ENCODE data around the gene SURF4.
A peak's percentile ranks its signal among the peaks of the same experiment; 100 is the strongest.

SURF4 gene

DNA sequence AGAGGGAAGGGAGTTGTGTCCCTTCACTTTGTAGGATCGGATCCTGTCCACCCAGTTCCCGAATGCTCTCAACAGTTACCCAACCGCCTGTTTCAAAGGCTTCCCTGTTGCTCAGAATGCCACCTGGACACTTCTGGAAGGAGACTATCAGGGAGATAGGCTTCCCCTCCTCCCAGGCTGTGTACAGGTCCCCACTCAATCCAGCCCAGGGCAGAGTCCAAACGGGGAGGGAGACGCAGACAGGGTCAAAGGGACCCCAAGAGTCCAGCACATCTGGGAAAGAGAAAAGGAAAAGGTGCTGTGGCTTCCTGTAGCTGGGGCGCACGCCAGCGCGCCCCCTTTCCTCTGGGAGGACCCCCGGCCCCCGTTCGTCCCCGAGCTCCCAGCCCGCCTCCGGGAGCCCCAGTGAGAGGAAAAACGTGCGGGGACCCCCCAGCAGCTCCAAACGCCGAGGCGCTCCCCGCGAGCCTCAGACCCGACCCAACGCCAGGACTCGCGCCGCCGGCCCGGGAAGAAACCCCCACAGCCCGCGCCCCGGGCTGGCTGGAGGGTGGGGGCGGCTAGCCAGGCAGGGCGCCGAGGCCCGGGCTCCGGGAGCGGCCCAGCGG, 640 bp downstream of the SURF4 start:
- DNase-seq (ENCODE audit: low read depth in 2 of 2), result no peak

DNA sequence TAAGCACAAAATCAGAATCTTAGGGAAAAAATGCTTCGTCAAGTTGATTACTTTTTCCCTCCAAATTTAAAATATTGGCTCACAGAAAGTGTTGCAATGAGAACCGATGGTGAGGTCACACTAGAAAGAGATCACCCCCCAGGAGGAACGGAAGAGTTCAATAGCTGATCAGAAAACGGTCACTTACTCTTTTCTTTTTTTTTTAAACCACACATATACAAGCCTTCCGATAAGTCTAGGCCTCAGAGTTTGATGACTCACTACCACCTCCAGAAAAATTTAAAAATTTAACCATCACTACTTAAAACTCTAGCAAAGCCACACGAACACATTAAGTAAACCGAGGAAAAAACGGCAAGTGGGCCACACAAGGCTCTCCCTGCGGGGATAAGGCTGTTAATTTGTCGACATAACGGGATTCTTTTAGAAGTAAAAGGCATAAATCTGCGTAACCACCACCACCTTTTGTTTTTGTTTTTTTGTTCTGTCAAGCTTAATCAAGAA, 1.2 kb downstream of the SURF4 start:
- DNase-seq (ENCODE audit: low read depth in 2 of 2), result no peak

DNA sequence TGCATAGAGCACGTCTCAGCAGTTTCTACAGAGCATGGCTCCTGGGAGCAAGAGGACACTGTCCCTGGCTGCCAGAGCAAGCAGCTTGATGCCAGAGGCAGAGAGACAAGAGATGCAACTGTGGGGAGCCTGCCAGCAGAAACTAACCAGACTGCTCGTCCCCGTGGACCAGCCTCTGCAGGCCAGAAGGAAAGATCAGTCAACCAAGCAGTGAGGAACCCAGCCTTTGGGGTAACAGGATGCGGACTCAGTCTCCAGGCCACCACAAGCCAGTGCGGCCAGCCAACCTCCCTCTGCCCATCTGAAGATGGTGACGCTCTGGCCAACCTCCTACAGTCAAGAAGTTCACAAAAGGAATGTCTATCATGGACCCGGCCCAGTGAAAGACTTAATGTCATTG, 3.7 kb downstream of the SURF4 start:
- DNase-seq (ENCODE audit: low read depth in 2 of 2), result no peak

DNA sequence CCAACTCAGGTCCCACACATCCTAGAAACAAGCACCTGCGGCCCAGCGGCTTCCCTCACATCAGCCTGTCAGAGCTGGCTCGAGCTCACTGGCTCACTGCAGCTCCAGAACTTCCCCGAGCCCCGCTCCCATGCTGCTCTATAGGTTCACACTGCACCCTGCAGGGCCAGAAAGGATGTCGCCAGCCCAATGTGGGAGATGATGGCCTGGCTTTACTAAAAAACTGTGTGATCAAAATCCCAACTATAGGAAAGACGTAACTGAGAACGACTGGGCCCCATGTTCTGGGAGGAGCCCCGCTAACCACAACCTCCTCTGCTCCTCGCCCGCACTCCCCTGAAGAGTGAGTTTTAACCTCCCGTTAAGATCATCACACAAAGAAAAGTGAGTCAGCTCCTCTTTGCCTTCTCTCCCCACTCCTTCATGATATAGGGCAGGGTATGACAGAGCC, 4.6 kb downstream of the SURF4 start:
- peak; percentile 69 to 76 for DNase-seq (ENCODE audit: low read depth in 2 of 2)

DNA sequence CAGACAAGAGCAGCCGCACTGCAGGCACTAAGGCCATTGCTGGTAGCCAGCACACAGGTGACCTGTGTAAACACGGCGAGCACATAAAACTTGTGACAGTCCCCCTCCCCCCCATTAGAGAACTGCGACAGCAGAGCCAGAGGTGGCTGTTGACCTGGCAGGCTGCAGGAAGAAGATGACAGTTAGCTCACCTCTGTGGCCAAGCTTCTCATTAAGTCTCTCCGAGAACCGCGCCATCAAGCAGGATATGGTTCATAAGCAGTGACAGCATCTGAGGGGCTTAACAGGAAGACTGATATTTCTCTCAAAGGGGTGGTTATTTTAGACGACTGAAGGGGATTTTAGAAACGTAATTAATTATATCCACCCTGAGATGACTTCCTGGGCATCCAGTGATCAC, 5.2 kb downstream of the SURF4 start:
- DNase-seq (ENCODE audit: low read depth in 2 of 2), result no peak

DNA sequence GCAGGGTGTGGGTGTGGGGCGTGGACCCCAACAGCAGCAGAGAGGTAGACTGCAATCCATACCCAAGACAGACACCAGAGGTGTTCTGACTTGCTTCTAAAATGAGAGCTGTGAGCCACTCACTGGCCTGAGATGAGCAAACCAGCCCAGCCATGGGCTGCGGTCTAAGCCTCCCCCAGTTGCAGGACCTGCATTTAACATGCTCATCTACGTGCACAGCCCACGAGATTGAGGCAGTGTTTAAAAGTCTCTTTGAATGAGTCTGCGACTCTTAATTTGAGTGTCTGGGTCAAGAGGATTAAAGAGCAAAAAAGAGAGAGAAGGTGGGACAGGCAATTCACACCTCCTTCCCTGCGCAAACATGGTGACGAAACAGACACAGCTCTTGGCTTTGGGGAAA, 5.9 kb downstream of the SURF4 start:
- no peak for DNase-seq (ENCODE audit: low read depth in 2 of 2)

DNA sequence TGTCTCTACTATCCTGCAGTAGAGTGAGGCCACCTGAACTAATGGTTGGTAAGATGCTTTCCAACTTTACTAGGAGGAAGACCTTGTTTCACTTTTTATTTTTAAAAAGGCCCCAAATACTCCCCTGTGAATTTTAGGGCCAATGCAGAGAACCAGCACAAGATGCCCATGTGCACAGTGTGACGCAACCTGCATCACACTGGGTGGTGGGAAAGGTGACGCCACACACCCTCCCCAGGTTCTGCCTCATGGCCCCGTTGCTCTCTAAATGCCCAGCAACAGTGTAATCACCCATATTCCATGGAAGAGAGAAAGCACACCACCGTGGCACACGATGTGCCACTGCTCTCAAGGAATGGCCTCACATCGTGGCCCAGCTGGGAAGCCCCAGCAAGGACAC, 6.4 kb downstream of the SURF4 start:
- DNase-seq (ENCODE audit: low read depth in 2 of 2), result no peak

DNA sequence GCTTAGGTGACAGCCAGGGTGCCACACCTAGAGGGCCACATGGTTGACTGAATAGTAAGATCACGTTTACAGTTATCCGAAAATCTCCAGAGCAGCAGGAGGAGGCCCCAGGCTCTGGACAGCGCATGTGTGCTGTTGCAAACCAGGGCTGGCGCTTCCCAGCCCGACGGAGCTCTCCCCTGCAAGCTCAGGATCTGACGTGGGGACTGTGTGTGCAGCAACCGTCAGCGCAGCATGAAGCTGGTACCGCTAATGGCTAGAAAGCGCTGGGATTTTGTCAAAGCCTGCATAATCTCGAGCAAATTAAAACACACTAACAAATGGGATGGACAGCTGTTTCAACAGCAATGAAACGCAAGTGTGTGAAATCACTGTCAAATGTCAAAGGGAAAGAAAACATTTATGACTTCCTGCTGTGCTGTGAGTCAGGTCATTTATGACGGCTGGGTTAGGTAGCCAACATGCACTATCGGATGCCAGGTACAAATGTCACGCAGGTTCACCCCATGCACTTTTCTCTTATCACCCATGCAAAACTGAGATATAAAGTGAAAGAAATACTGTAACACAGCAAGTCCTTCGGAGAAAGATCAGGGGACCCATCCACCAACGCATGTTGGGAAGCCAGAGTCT, 7.5 kb downstream of the SURF4 start:
- DNase-seq (ENCODE audit: low read depth in 2 of 2), result no peak

DNA sequence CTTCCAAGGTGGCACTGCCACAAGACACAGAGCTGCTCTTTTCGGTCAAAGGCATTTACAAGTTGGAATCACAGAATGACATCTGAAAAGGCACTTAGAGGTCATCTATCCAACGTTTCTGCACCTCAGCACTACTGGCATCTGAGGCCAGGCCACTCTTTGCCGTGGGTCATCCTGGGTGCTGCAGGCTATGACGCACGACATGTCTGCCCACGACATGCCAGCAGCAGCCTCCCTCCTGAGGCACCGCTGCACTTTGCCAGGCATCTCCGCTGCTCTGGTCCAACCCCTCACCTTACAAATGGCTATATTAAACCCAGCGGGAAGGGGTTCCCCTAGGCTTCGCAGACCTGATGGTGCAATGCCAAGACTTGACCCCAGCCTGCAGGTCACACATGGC, 8.1 kb downstream of the SURF4 start:
- no peak for DNase-seq (ENCODE audit: low read depth in 2 of 2)

DNA sequence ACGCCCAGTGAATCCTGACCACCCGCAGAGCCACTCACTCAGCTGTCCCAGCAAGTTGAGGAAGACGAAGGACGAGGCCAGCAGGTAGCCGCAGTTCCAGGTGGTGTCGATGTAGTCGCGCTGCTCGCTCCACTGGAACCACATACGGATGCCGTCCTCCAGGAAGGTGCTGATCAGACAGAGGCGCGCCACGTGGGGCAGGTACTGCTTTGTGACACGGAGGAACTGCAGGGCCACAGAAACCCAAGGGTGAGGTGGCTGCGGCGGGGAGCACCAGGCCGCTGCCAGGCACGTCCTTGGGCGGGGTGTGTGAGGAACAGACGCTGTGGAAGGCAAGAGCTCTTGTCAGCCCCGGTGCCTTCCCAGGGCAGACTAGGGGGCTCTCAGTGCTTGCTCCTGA, 8.6 kb downstream of the SURF4 start:
- no peak for DNase-seq (ENCODE audit: low read depth in 2 of 2)

DNA sequence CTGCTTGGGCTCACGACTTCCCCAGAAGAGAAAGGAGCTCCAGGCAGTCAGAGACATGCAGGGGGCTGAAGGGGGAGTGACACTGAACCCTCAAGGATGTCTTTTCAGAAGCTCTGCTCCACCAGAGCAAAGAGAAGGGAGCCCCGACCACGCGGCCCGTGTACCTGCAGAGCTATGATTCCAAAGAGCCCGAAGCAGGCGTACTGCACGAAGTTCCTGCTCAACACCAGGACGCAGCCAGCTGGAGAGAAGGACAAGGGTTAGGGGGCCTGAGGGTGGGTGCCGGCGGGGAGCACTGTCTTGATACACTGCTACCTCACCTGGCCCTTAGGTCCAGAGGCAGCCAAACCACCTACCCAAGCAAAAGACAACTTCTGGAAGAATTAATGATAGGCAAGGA, 9.4 kb downstream of the SURF4 start:
- DNase-seq (ENCODE audit: low read depth in 2 of 2), result no peak

DNA sequence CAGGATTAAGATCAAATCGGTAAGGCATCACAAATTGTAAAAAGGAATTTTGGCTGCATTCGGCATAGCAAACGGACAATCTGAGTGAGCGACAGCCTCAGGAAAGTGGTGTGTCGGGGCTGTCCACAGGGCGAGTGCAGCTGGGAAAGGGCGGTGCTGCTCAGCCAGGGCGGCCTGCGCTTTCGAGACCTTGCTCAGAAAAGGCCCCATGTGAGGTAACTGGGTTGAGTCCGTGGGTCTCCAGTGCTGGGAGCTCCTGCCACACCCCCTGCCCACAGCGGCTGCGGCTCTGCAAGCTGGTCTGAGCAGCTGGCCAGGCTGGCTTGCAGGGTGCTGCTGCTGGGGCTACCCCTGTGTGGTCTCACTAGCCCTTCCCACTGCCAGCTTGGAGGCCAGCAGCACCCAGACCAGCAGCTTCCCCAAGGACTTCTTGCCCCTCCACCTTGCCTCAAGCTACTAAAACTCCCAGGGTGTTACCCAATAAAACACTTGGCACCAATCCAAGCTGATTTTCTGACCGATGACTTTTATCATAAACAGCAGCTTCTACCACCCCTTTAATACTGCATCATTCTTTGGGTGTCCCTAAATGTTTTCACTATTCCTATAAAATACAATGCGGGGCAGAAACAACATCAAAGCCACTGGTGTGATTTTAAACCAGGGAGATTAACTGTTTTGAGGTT, 13.4 kb downstream of the SURF4 start:
- no peak for DNase-seq (ENCODE audit: low read depth in 2 of 2)

DNA sequence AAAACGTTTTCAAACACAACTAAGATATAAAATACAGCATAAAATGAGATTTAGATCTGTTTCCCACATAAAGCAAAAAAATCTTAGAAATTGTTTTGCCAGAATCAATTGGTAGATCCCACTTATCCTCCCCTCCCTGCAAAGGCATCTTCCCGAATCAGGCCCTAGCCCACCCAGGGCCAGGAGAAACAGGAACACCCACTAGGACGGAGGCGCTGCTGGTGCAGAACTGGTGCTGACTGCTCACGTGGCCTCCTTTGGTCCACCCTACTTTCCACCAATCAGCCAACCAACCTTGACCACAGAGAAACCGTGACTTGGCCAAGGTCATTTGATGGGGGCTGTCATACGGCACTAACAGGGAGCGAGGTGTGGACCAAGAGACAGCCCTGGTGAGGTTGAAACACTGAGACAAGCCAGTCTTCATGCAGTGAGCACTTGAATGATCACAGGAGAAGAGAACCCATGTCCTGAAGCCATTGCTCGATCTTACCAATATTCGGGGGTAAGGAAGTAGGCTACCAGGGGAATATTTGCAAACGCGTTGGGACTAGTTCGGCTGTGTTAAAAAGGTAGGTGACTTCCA, 14.3 kb downstream of the SURF4 start:
- no peak for DNase-seq (ENCODE audit: low read depth in 2 of 2)

DNA sequence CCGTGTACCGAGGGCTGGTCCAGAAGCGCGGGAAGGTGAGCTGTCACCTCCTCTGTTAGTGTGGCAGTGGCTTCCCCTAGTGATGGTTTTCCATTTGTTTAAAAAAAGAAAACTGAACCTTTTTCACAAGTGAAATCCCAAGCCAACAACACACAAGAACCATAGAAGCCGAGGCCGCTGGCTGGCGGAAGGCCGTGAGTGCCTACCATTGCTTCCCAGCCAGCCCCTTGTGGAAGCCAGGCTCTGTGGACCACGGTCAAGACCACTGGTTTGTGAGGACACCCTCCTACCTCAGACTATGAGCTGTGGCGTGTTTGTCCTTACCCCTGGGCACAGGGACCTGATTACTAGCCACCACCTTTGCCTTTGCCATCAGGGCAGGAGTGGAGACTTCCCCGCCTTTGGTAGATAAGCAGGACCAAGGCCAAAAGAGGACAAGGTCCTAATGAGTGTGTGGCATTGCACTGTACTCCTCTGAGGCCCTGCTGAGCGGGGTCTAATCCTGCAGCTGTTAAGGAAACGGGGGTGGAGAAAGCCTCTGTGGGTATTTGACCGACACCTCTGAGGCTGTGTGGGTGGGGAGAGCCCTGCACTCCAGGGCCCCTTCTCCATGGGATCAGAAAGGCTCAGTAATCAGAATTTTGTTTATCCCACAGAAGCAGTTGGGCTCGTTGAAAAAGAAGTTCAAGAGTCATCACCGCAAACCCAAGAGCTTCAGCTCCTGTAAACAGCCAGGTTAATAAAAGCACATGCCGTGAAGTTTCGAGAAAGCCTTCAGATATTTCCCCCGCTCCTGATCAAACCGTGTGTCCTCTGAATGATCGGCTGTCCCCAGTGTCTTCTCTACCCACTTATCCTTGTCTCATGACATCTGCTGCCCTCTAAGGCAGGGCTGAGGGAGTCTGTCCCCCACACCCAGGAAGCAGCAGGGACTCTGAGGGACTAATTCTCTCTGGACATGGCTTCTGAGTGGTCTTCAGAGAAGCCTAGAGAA, 15.2 kb downstream of the SURF4 start:
- no peak for DNase-seq (ENCODE audit: low read depth in 2 of 2)

DNA sequence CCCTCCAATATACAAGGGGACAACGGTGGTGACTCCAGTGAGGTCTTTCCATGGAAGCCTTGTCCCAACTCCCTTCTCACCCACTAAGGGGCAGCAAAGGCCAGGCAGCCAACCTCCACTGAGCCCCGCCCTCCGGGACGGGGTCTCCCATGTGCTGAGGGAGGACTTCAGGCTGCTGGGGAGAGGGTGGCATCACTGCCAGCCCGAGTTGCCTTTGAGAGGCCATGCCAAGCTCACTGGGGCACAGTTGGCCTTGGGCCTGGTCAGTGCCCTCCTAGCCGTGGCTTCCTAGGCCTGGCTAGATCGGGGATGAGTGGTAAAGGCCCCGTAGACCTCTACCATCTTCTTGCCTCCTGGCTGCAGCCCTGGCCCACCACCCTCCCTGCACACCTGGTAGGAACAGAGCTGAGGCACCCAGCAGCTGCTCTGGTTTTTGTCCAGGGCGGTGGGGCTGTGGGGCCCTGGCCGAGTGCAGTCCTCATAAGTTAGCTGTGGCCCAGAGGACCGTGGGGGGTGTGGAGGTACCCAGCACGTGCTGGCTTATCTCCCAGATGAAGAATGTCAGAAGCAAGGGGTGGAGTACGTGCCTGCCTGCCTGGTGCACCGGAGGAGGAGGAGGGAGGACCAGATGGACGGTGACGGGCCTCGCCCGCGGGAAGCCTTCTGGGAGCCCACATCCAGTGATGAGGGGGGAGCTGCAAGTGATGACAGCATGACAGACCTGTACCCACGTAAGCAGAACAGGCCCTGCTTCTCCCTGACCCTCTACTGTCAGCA, 16.3 kb downstream of the SURF4 start:
- DNase-seq (ENCODE audit: low read depth in 2 of 2), result no peak

DNA sequence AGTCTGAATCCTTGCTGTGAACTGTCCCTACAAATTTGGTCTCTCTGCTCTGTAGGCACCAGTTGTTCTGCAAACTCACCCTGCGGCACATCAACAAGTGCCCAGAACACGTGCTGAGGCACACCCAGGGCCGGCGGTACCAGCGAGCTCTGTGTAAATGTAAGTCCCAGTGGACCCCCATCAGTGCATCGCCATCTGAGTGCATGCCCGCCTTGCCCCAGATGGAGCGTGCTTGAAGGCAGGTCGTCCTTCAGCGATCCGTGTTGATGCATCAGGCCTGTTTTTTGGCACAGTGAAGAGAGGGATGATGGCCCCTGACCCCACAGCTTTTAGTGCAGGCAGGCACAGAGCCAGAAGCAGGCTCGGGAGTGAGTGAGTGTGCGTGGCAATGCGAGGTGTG, 18.2 kb downstream of the SURF4 start:
- no peak for DNase-seq (ENCODE audit: low read depth in 2 of 2)

DNA sequence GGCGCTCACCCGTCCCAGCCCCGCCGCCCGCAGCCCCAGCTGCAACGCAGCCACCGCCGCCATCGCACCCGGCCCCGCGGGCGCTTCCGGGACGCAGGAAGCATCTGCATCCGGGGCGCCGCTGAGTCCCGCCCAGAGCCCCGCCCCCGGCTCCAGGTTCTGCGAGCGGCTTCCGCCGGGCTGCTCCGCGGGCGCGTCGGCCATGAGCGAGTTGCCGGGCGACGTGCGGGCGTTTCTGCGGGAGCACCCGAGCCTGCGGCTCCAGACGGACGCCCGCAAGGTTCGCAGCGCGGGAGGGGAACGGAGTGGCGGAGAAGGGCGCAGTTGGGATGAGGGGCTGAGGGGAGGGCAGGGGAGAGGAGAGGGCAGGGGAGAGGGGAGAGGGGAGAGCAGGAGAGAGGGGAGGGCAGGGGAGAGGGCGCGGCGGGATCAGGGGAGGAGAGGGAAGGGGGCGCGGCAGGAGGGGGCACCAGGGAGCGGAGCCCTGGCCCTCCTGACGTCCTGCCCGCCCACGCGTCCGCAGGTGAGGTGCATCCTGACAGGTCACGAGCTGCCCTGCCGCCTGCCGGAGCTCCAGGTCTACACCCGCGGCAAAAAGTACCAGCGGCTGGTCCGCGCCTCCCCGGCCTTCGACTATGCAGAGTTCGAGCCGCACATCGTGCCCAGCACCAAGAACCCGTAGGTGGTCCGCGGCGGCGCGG, 19.3 kb downstream of the SURF4 start, which contains the start of the genes SURF1 and SURF2:
Gene SURF1 (minus strand): TSS at position 97 of the 701 bp plus-strand sequence. CDS start 34 bp downstream, at position 63.
Gene SURF2 (plus strand): TSS at position 160 of the 701 bp plus-strand sequence. CDS start 43 bp downstream, at position 203.
- DNase-seq (ENCODE audit: low read depth in 2 of 2), result peak; percentile 88 to 90

DNA sequence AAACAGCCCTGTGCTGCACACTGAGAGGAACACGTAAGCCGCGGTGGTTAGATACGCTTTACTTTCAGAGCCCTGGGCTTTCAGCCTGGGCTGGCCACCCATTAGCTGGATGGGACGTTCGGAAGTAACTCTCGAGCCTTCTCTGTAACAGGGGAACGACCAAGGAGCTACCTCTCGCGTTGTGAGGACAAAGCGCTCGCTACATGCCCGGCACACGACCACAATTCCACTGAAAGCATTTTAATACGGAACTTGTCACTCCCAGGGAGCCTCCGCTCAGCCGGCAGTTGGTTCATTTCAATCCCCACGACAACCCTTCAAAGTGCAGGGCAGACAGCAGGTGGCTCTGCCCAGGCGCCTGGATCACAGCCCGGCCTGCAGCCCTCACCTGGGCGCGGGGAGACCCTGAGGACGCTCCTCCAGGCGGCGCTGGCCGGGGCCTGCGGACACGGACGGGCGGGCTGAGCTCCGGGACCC, 19.9 kb downstream of the SURF4 start:
- DNase-seq (ENCODE audit: low read depth in 2 of 2), result no peak

DNA sequence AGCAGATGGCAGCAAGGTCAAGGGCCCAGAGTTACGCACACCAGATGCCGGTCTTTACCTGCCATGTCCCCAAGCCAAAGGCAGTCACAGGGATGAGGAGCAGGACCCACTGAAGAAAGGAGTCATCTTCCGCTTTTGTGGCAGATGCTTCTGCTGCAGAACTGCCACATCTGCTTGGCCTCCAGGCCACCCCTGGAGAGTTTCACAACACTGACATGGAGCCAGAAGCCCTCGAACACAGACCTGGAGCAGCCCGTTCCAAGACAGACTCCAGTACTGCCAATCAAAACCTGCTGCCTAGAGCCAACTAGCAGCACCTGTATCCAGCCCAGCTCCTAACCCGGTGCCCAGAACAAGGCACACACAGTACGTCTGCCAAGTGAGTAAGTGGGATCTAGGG, 21.1 kb downstream of the SURF4 start:
- DNase-seq (ENCODE audit: low read depth in 2 of 2), result no peak

DNA sequence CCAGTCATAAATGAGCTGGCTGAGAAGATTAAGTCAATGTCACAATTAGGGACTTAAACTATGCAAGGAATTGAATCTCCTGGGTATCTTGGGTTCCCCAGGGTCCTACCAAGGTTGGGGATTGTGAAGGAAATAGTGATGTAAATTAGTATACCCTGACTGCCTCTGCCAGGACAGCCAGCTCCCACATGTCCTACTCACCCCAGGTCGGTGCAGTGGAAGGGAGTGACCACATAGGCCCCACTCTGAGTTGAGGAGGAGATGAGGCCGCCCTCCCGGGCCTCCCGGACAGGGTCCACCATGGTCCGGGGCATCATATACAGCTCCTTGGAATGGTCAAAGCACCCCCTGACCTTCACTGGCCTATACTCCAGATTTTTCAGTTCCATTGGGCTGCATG, 22.3 kb downstream of the SURF4 start:
- no peak for DNase-seq (ENCODE audit: low read depth in 2 of 2)

Measured in stimulated activated CD8-positive, alpha-beta memory T cell treated with anti-CD3 and anti-CD28 coated beads, Interleukin-15, amount 100 ng/mL, for 48 hours (primary cell).